GM13976 (cell line): ENCODE measurements around the gene SFSWAP.

Experiments
- DNase-seq: peaks from one replicate; pipeline ENCODE4 v3.0.0; 2012; ENCODE audit warnings: low spot score
- CTCF ChIP-seq: IDR thresholded peaks from 2 replicates; pipeline ENCODE4 v1.5.1; 2012; ENCODE audit warnings: borderline replicate concordance, mild to moderate bottlenecking; ENCODE audit not compliant: insufficient read depth; ENCODE audit errors: extremely low read depth, missing control alignments, control extremely low read depth
- in situ Hi-C: fragments of 300-500 bp; cut with MboI; formaldehyde crosslinking; loops from one replicate; pipeline ENCODE4 v1.12.0; 2022; ENCODE audit warnings: low sequenced_read_pairs, mixed read lengths, inconsistent platforms; ENCODE audit not compliant: unreplicated experiment

SFSWAP gene

GRCh38 chr12:131761638-131762037, 50.7 kb downstream of the SFSWAP start:
- no peak for TF ChIP-seq CTCF
- in situ Hi-C loops: no loop called here

GRCh38 chr12:131764738-131765137, 53.8 kb downstream of the SFSWAP start:
- no peak for TF ChIP-seq CTCF
- DNase-seq: no peak
- in situ Hi-C loops: no loop called here

More at GRCh38 chr12:131761638-131762037, 50.7 kb downstream of the SFSWAP start:
- no peak for DNase-seq

GRCh38 chr12:131765961-131766360, 55.1 kb downstream of the SFSWAP start:
- in situ Hi-C loops: no loop called here

GRCh38 chr12:131766382-131767107, 55.7 kb downstream of the SFSWAP start:
- no peak for DNase-seq
- TF ChIP-seq CTCF: no peak
- in situ Hi-C loops: no loop called here

More at GRCh38 chr12:131765961-131766360, 55.1 kb downstream of the SFSWAP start:
- no peak for TF ChIP-seq CTCF
- DNase-seq: no peak

- TF ChIP-seq CTCF: no peak
- DNase-seq: no peak
- in situ Hi-C loops: no loop called here
These were observed 59.2 kb downstream of the SFSWAP start for GRCh38 chr12:131770120-131770519.

GRCh38 chr12:131771965-131772364, 61.1 kb downstream of the SFSWAP start:
- in situ Hi-C loops: no loop called here
- TF ChIP-seq CTCF: no peak
- DNase-seq: no peak
